Bronchial epithelial cell (primary cell): ENCODE results near the gene PLK3. TPM values are rescaled to one million over a fixed set of nuclear protein-coding genes. Genes with fewer than 3 reads are reported as not detected.

Experiments
- DNase-seq: peaks from one replicate; pipeline ENCODE4 v3.0.0-alpha.2; 2010; ENCODE audit warnings: low read depth
- FAIRE-seq: peaks from 2 replicates; lab custom pipeline; 2011; peaks lifted over from hg19 to GRCh38; lab: Jason Lieb, UNC
- H3K27me3 ChIP-seq: 2 replicates; pipeline ENCODE4 v1.5.1; 2011; ENCODE audit warnings: low read length; ENCODE audit not compliant: control insufficient read depth, insufficient read depth
- H3K36me3 ChIP-seq: 2 replicates; pipeline ENCODE4 v1.5.1; 2011; ENCODE audit warnings: low read length; ENCODE audit not compliant: control insufficient read depth, insufficient read depth
- H3K4me3 ChIP-seq: 2 replicates; pipeline ENCODE4 v1.5.1; 2011; ENCODE audit warnings: mild to moderate bottlenecking, low read depth, low read length, control low read depth
- CTCF ChIP-seq: IDR thresholded peaks from 2 replicates; pipeline ENCODE4 v1.5.1; 2011; ENCODE audit warnings: mild to moderate bottlenecking, moderate library complexity, low read length, control low read depth, inconsistent platforms; ENCODE audit not compliant: insufficient read depth, severe bottlenecking
- total RNA-seq: library from RNA; depleted of rRNA; stranded (reverse); fragments of >200 nt; gene quantifications from 2 replicates; pipeline ENCODE4 v1.2.1, GENCODE V29; 2014

The PLK3 gene
- total RNA-seq, 1 donor from 2014 or later = 19.5 TPM

- DNase-seq = no peak
- Histone ChIP-seq H3K4me3 (no peak overlapping the region), H3K27me3 (no peaks in the 10 kb centered on the region), H3K36me3 (peaks cover 28% of the 10 kb centered on the region)
- FAIRE-seq = no peak
- no peak for TF ChIP-seq CTCF
Observed at GRCh38 chr1:44780583-44781121, 19.5 kb upstream of the PLK3 start.

GRCh38 chr1:44783697-44784093, 16.5 kb upstream of the PLK3 start:
- TF ChIP-seq CTCF = no peak
- H3K27me3 ChIP-seq = no peaks in the 10 kb centered on the region
- peak overlapping the region; percentile 31 for H3K4me3 ChIP-seq
- peaks cover 4% of the 10 kb centered on the region for H3K36me3 ChIP-seq
- FAIRE-seq = no peak
- DNase-seq = no peak

GRCh38 chr1:44784094-44785028, 15.8 kb upstream of the PLK3 start:
- peak; percentile 11 for TF ChIP-seq CTCF
- H3K27me3 ChIP-seq = no peaks in the 10 kb centered on the region
- no peak for FAIRE-seq
- peaks cover 3% of the 10 kb centered on the region for H3K36me3 ChIP-seq
- peak overlapping the region; percentile 31 for H3K4me3 ChIP-seq
- DNase-seq = no peak

GRCh38 chr1:44785029-44785380, 15.2 kb upstream of the PLK3 start:
- FAIRE-seq (no peak), DNase-seq (no peak)
- Histone ChIP-seq H3K4me3 (no peak overlapping the region), H3K36me3 (peaks cover under 1% of the 10 kb centered on the region), H3K27me3 (no peaks in the 10 kb centered on the region)
- TF ChIP-seq CTCF = no peak

GRCh38 chr1:44785501-44786137, 14.6 kb upstream of the PLK3 start:
- TF ChIP-seq CTCF = no peak
- no peak for DNase-seq
- H3K4me3 ChIP-seq = peak overlapping the region; percentile 40
- no peak for FAIRE-seq
- H3K27me3 ChIP-seq = no peaks in the 10 kb centered on the region
- no peaks in the 10 kb centered on the region for H3K36me3 ChIP-seq
